GM23338 (cell line): Measurements from ENCODE around the gene SV2A. TPM values are rescaled to one million over a fixed set of nuclear protein-coding genes. Genes with fewer than 3 reads are reported as not detected.

Experiments
- ATAC-seq: fragments of 200-7000 bp; cut with Tn5 transposase; 3 replicates; pipeline ENCODE4 v1.9.1; 2020
- DNase-seq: peaks from one replicate; pipeline ENCODE4 v3.0.0-alpha.2; 2015; ENCODE audit warnings: low spot score
- H2AFZ ChIP-seq: fragments of 200-600 bp; sonication (generic); 2 replicates; pipeline ENCODE4 v1.8.0; 2016; ENCODE audit warnings: antibody characterized with exemption, mild to moderate bottlenecking, moderate library complexity
- H3F3A ChIP-seq: fragments of 200-600 bp; sonication (generic); replicated peaks from 2 replicates; pipeline ENCODE4 v1.8.0; 2017; ENCODE audit warnings: antibody characterized with exemption, mixed run types, low read depth
- H3K27ac ChIP-seq: fragments of 200-600 bp; sonication (generic); 2 replicates; pipeline ENCODE4 v1.6.1; 2016; ENCODE audit warnings: low read depth
- H3K27me3 ChIP-seq: fragments of 200-600 bp; sonication (generic); 2 replicates; pipeline ENCODE4 v1.8.0; 2016; ENCODE audit warnings: mild to moderate bottlenecking, mixed run types, moderate library complexity; ENCODE audit not compliant: insufficient read depth
- H3K36me3 ChIP-seq: fragments of 200-600 bp; sonication (generic); 2 replicates; pipeline ENCODE4 v1.8.0; 2016; ENCODE audit warnings: mild to moderate bottlenecking; ENCODE audit not compliant: insufficient read depth
- H3K4me1 ChIP-seq: fragments of 200-600 bp; sonication (generic); 2 replicates; pipeline ENCODE4 v1.8.0; 2016; ENCODE audit warnings: mild to moderate bottlenecking, moderate library complexity; ENCODE audit not compliant: insufficient read depth
- H3K4me2 ChIP-seq: fragments of 200-600 bp; sonication (generic); 2 replicates; pipeline ENCODE4 v1.7.1; 2017; ENCODE audit warnings: mixed run types
- H3K4me3 ChIP-seq: fragments of 200-600 bp; sonication (generic); 2 replicates; pipeline ENCODE4 v1.6.1; 2016; ENCODE audit warnings: mixed run types
- H3K79me2 ChIP-seq: fragments of 200-600 bp; sonication (generic); replicated peaks from 2 replicates; pipeline ENCODE4 v1.8.0; 2017; ENCODE audit warnings: mild to moderate bottlenecking; ENCODE audit not compliant: insufficient read depth
- H3K9me2 ChIP-seq: fragments of 200-600 bp; sonication (generic); 2 replicates; pipeline ENCODE4 v1.8.0; 2017; ENCODE audit not compliant: insufficient read depth
- H4K20me1 ChIP-seq: fragments of 200-600 bp; sonication (generic); replicated peaks from 2 replicates; pipeline ENCODE4 v1.8.0; 2017; ENCODE audit warnings: mild to moderate bottlenecking; ENCODE audit not compliant: insufficient read depth
- H3K27ac Mint-ChIP-seq: 2 replicates; pipeline ENCODE4 v1.8.0; 2020; ENCODE audit warnings: inconsistent platforms, mild to moderate bottlenecking, moderate library complexity, mixed read lengths
- H3K27me3 Mint-ChIP-seq: 3 replicates; pipeline ENCODE4 v1.8.0; 2022; ENCODE audit warnings: low read depth, mild to moderate bottlenecking, moderate library complexity, mixed read lengths, inconsistent platforms; ENCODE audit not compliant: insufficient read depth, poor library complexity
- H3K36me3 Mint-ChIP-seq: 3 replicates; pipeline ENCODE4 v1.8.0; 2021; ENCODE audit warnings: low read depth, mild to moderate bottlenecking, inconsistent platforms, moderate library complexity, mixed read lengths
- H3K4me1 Mint-ChIP-seq: 3 replicates; pipeline ENCODE4 v1.8.0; 2020; ENCODE audit warnings: mild to moderate bottlenecking, inconsistent platforms, mixed read lengths
- H3K4me3 Mint-ChIP-seq: 3 replicates; pipeline ENCODE4 v1.8.0; 2021; ENCODE audit warnings: moderate library complexity, mild to moderate bottlenecking, inconsistent platforms, mixed read lengths
- H3K9me3 Mint-ChIP-seq: 3 replicates; pipeline ENCODE4 v1.8.0; 2020; ENCODE audit warnings: moderate library complexity, mild to moderate bottlenecking, inconsistent platforms, mixed read lengths
- CTCF ChIP-seq, 2 experiments: fragments of 200-600 bp in 1 of 2; sonication (generic) in 1 of 2; conservative IDR thresholded peaks; 2 replicates each; pipeline versions ENCODE4 v1.5.1 to v1.6.1; 2016 to 2017; ENCODE audit warnings: antibody characterized with exemption in 2 of 2, low read depth in 2 of 2, mild to moderate bottlenecking in 2 of 2, moderate library complexity in 1 of 2
- ETS1 ChIP-seq: IDR thresholded peaks from 2 replicates; pipeline ENCODE4 v1.6.1; 2016; ENCODE audit warnings: antibody characterized with exemption
- EZH2 ChIP-seq: fragments of 200-600 bp; sonication (generic); IDR thresholded peaks from one replicate; pipeline ENCODE4 v1.8.0; 2017; ENCODE audit warnings: antibody characterized with exemption, mild to moderate bottlenecking, low read depth; ENCODE audit not compliant: unreplicated experiment
- POLR2AphosphoS5 ChIP-seq: IDR thresholded peaks from 2 replicates; pipeline ENCODE4 v1.6.1; 2016; ENCODE audit warnings: antibody characterized with exemption, low read depth
- REST ChIP-seq: IDR thresholded peaks from one replicate; pipeline ENCODE4 v1.6.1; 2018; ENCODE audit warnings: antibody characterized with exemption; ENCODE audit not compliant: unreplicated experiment
- STAT1 ChIP-seq: IDR thresholded peaks from one replicate; pipeline ENCODE4 v1.6.1; 2016; ENCODE audit warnings: antibody characterized with exemption; ENCODE audit not compliant: unreplicated experiment
- ZNF114 ChIP-seq: fragments of 250-450 bp; sonication (Bioruptor Pico); IDR thresholded peaks from 2 replicates; pipeline ENCODE4 v1.5.0; 2020; ENCODE audit warnings: mild to moderate bottlenecking, moderate library complexity
- ZNF331 ChIP-seq: fragments of 250-450 bp; sonication (Bioruptor Pico); IDR thresholded peaks from 2 replicates; pipeline ENCODE4 v1.5.0; 2020; ENCODE audit warnings: low read depth, mild to moderate bottlenecking, moderate library complexity
- polyA plus RNA-seq: library from polyadenylated mRNA; unstranded; fragments of >200 nt; fragmentation: Nextera tagmentation; extraction: Ambion mirVana; gene quantifications from 2 replicates; pipeline ENCODE4 v1.2.1, GENCODE V29; 2016
- total RNA-seq: library from RNA; depleted of rRNA; stranded (reverse); fragments of >200 nt; shearing (Covaris generic); gene quantifications from 2 replicates; pipeline ENCODE4 v1.2.3, GENCODE V29; 2014

The SV2A gene
- total and polyA plus RNA-seq, 2 experiments from 2014 or later, result 17.8 to 41.7 TPM

- DNase-seq (no peak), ATAC-seq (no peak)
- no peaks in the 10 kb centered on the region for H3K36me3 Mint-ChIP-seq
- no peaks in the 10 kb centered on the region for H3K27me3 ChIP-seq
- no peaks in the 10 kb centered on the region for H3K79me2 ChIP-seq
- H3K36me3 ChIP-seq, result no peaks in the 10 kb centered on the region
- no peaks in the 10 kb centered on the region for H4K20me1 ChIP-seq
- no peak overlapping the region for H3K27ac ChIP-seq
- H3K4me2 ChIP-seq, result no peak overlapping the region
- peaks cover 10% of the 10 kb centered on the region for H3K27me3 Mint-ChIP-seq
- H3F3A ChIP-seq, result peaks cover 3% of the 10 kb centered on the region; the same call in 1 of the 2 replicates
- no peaks in the 10 kb centered on the region for H3K9me2 ChIP-seq
- H3K9me3 Mint-ChIP-seq, result no peaks in the 10 kb centered on the region
- TF ChIP-seq ETS1 (no peak), STAT1 (no peak), ZNF331 (no peak), POLR2AphosphoS5 (no peak)
- H3K27ac Mint-ChIP-seq, result no peak overlapping the region
- H2AFZ ChIP-seq, result no peak overlapping the region
- H3K4me3 Mint-ChIP-seq, result no peak overlapping the region
- peaks cover 32% of the 10 kb centered on the region for H3K4me1 ChIP-seq
- no peak overlapping the region for H3K4me3 ChIP-seq
- peaks cover 33% of the 10 kb centered on the region for H3K4me1 Mint-ChIP-seq
Measured at GRCh38 chr1:149934356-149934755, 16.7 kb upstream of the SV2A start.

- Mint-ChIP-seq H3K27me3 (peaks cover 8% of the 10 kb centered on the region), H3K27ac (no peak overlapping the region), H3K4me3 (no peak overlapping the region), H3K9me3 (no peaks in the 10 kb centered on the region), H3K4me1 (peaks cover 33% of the 10 kb centered on the region), H3K36me3 (no peaks in the 10 kb centered on the region)
- Histone ChIP-seq H3K27me3 (no peaks in the 10 kb centered on the region), H3K9me2 (no peaks in the 10 kb centered on the region), H2AFZ (no peak overlapping the region), H3K4me1 (peaks cover 32% of the 10 kb centered on the region), H3K36me3 (no peaks in the 10 kb centered on the region), H4K20me1 (no peaks in the 10 kb centered on the region), H3K27ac (no peak overlapping the region), H3F3A (no peaks in the 10 kb centered on the region; the same call in 1 of the 2 replicates), H3K79me2 (no peaks in the 10 kb centered on the region), H3K4me3 (no peak overlapping the region), H3K4me2 (no peak overlapping the region)
- ATAC-seq (no peak), DNase-seq (no peak)
- no peak for TF ChIP-seq ZNF114 (CRISPR knock-in tag)
- TF ChIP-seq CTCF (conservative IDR thresholded peaks at IDR 0.05; ENCODE audit: low read depth in 2 of 2), result no peak
- TF ChIP-seq EZH2, result no peak
Measured at GRCh38 chr1:149933208-149933607, 15.6 kb upstream of the SV2A start.

GRCh38 chr1:149932474-149932873 lies 14.8 kb upstream of the SV2A start:
- Mint-ChIP-seq H3K27me3 (peaks cover 8% of the 10 kb centered on the region), H3K4me3 (no peak overlapping the region), H3K36me3 (no peaks in the 10 kb centered on the region), H3K9me3 (no peaks in the 10 kb centered on the region), H3K27ac (no peak overlapping the region), H3K4me1 (peaks cover 27% of the 10 kb centered on the region)
- Histone ChIP-seq H3K4me1 (peaks cover 25% of the 10 kb centered on the region), H3K4me3 (no peak overlapping the region), H3K79me2 (peaks cover under 1% of the 10 kb centered on the region; the same call in 1 of the 2 replicates), H2AFZ (no peak overlapping the region), H3K9me2 (no peaks in the 10 kb centered on the region), H3F3A (no peaks in the 10 kb centered on the region), H3K4me2 (no peak overlapping the region), H4K20me1 (no peaks in the 10 kb centered on the region), H3K36me3 (no peaks in the 10 kb centered on the region), H3K27me3 (no peaks in the 10 kb centered on the region), H3K27ac (no peak overlapping the region)
- no peak for DNase-seq
- ATAC-seq, result no peak
- TF ChIP-seq CTCF (conservative IDR thresholded peaks at IDR 0.05; ENCODE audit: low read depth in 2 of 2) (no peak), REST (no peak), EZH2 (no peak)
